ENCODE data around the gene SPATA1.

Gene SPATA1

GRCh38 chr1:84597011-84597410, 90.8 kb downstream of the SPATA1 start:
- no peak for FAIRE-seq

- no peak for FAIRE-seq
These were observed 92.2 kb downstream of the SPATA1 start for GRCh38 chr1:84598418-84598817.

DNA sequence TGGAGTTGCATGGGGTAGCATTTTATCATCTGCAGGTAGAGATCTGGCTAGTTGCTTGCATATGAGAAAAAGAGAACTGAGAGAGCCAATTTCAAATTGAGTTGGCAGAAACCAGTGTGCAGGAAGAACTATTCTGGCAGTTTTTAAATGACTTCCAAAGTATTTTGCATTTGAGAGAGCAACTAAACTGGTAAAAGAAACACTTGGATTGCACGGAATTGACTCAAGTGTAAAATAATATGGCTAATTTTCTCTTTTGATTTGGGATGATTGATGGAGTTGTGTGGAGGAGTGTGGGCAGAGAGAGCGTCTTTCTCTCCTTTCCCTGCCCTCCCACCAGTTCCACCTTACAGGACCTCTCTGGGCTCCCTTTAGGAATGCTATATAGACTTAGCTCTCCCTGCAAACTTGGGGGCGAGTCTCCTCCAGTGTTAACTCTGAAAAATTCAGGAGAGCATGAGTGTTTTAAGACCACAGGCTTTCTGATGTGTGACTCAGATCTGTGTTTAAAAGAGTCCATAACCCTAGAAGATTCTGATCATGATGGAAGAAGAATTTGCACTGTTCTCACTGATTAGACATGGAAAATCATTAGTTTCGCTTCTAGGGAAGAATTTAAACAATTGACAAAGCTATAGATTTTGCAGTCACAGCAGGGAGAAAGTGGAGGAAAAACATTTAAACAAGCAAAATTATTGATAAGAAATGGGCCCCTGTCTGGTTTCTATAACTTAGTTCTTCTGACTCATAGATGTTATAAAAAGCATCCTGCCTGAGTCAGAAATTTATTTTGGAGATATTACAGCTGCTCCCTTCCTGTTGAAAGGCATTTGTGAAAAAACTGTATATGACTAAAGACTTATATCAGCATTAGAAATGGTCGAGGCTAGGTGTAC, 92.9 kb downstream of the SPATA1 start:
- FAIRE-seq: no peak

GRCh38 chr1:84600796-84601195, 94.6 kb downstream of the SPATA1 start:
- no peak for FAIRE-seq

GRCh38 chr1:84603223-84603622, 97.0 kb downstream of the SPATA1 start:
- no peak for FAIRE-seq

DNA sequence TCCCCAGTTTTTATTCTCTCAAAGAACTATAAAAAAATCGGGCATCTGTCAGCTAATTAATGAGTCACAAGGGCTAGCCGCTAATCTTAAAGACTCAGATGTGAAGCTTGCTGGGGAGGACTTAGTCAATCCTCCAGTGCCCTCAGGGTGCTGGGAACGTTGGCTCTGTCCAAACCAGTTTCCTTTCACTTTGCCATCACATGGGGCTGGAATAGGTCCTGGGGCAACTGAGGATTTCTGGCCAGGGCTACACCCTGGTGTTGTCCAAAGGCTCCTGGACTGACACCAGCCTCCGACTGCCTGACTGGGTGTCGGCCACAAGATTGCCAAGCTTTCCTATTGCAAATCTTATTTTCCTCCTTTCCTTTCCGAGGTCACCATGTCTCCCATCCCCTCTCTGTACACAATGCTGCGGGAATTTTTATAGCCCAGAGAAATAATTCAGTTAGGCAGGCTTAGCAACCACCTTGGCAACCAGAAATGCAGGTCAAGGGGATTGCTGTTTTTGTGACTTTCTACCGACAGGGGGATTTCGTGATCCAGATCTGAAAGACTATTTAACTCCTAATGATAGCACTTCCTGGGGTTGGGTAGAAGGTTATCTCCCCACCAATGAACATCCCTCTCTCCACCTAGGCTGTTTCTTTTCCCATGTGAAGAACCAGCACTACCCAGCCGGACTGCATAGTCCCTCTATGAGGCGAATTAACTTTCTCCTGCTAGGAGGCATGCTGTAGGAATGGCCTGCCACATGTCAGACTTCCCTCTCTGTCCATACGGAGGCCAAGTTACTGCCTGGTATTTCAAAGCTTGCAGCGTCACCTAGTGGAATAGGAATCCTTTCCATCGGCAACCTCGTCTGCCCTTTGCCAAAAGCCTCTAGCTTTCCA, 98.0 kb downstream of the SPATA1 start:
- FAIRE-seq: peak; percentile 41

- FAIRE-seq: no peak
These were observed 99.0 kb downstream of the SPATA1 start for GRCh38 chr1:84605157-84605556.

DNA sequence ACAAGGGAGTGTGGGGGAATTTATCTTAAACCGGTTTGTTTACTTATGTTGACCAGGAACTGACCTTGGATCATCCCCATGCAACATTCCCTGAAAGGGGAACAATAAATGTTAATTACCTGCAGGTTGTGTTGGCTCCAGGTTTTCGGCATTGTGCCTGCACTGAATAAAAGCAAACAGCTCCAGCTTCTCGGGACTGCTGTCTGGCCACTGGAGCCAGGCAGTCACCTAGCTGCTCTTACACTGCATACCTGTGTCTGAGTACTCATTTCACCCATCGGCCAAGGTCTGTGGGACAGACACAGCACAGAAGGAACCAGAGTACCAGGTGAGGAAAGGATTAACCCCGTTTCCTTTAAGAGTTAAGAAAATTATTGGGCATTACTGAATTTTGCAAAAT, 100.8 kb downstream of the SPATA1 start:
- FAIRE-seq: no peak

DNA sequence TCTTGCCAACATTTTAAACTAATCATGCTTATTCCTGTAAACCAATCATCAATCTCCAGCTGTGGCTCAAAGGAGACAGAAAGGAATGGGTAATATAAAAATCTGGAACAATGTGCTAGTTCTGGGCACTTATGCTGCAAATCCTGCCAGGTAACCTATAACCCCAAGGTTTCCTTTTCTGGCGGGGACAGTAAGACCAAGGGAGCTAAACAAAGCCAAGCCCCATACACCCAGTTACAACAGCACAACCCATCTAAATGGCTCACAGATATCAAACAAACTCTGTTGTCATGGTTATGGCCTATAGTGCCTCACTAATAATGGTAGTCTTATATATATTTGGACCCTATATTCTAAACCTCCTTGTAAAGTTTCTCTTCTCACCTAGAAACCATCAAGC, 104.9 kb downstream of the SPATA1 start:
- FAIRE-seq: no peak

GRCh38 chr1:84611796-84612195, 105.6 kb downstream of the SPATA1 start:
- no peak for FAIRE-seq

- FAIRE-seq: no peak
These were observed 106.8 kb downstream of the SPATA1 start for GRCh38 chr1:84613026-84613425.

DNA sequence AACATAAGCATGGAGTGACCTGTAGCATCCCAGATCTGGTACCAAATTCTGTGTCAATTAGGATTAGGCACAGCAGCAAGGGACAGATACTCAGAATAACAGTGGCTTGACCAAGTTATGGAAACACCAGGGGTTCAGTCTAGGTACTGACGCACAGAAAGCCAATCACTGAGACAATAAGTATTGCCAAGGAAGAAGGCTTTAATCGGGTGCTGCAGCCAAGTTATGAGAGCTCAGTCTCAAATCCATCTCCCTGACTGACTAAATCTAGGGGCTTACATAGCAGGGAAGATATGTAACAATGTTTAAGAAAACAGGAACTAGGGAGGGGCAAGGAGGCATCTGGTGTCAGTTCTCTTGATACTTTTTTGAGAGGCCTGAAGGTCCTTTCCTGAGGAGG, 107.7 kb downstream of the SPATA1 start:
- no peak for FAIRE-seq

DNA sequence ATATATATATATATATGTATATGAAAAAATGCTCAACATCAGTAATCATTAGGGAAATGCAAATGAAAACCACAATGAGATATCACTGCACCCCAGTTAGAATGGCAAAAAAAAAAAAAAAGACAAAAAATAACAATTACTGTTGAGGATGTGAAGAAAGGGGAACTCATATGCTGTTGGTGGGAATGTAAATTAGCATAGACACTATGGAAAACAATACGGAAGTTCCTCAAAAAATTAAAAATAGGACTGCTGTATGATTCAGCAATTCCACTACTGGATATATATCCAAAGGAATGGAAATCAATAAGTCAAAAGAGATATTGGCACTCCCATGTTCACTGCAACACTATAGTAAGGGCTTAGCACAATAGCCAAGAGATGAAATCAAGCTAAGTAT, 109.6 kb downstream of the SPATA1 start:
- FAIRE-seq: no peak

All from endometrium (tissue), 2 donors.